Trophoblast cell (in vitro differentiated cells and primary cell): ENCODE data around the gene HLA-DMB.

Experiments used
- DNase-seq, 2 donors: peaks; one replicate each; pipeline ENCODE4 v3.0.0-alpha.2; 2016
- H2AFZ ChIP-seq: 2 replicates; pipeline ENCODE4 v1.6.1; 2013; ENCODE audit warnings: low read length, moderate library complexity, mild to moderate bottlenecking; ENCODE audit not compliant: insufficient read depth, poor library complexity
- H2AK5ac ChIP-seq: 2 replicates; pipeline ENCODE4 v1.6.1; 2013; ENCODE audit warnings: mild to moderate bottlenecking, low read length
- H2BK120ac ChIP-seq: 2 replicates; pipeline ENCODE4 v1.6.1; 2013; ENCODE audit warnings: low read length, mild to moderate bottlenecking, moderate library complexity; ENCODE audit not compliant: insufficient read depth, poor library complexity
- H2BK12ac ChIP-seq: 2 replicates; pipeline ENCODE4 v1.6.1; 2013; ENCODE audit warnings: mild to moderate bottlenecking, low read length, moderate library complexity
- H2BK5ac ChIP-seq: 2 replicates; pipeline ENCODE4 v1.6.1; 2013; ENCODE audit warnings: low read length, low read depth, moderate library complexity, mild to moderate bottlenecking; ENCODE audit not compliant: poor library complexity
- H3K14ac ChIP-seq: 2 replicates; pipeline ENCODE4 v1.6.1; 2013; ENCODE audit warnings: mild to moderate bottlenecking, low read length
- H3K18ac ChIP-seq: 2 replicates; pipeline ENCODE4 v1.6.1; 2013; ENCODE audit warnings: mild to moderate bottlenecking, low read length
- H3K23ac ChIP-seq: 2 replicates; pipeline ENCODE4 v1.6.1; 2013; ENCODE audit warnings: low read length
- H3K27ac ChIP-seq: 2 replicates; pipeline ENCODE4 v1.5.1; 2013; ENCODE audit warnings: low read depth, mild to moderate bottlenecking, inconsistent platforms, low read length, moderate library complexity
- H3K27me3 ChIP-seq: 2 replicates; pipeline ENCODE4 v1.6.1; 2013; ENCODE audit warnings: inconsistent platforms, mild to moderate bottlenecking, low read length, moderate library complexity; ENCODE audit not compliant: insufficient read depth
- H3K36me3 ChIP-seq, 2 experiments: 1 replicate in 1 of 2; 2 replicates in 1 of 2; pipeline ENCODE4 v1.6.1; 2013; ENCODE audit warnings: low read length in 2 of 2, mild to moderate bottlenecking in 2 of 2, moderate library complexity in 1 of 2; ENCODE audit not compliant: insufficient read depth in 2 of 2, control insufficient read depth in 1 of 2
- H3K4ac ChIP-seq: 2 replicates; pipeline ENCODE4 v1.6.1; 2013; ENCODE audit warnings: low read depth, mild to moderate bottlenecking, low read length, moderate library complexity
- H3K4me1 ChIP-seq, 2 experiments: 1 replicate in 1 of 2; 2 replicates in 1 of 2; pipeline ENCODE4 v1.6.1; 2013; ENCODE audit warnings: low read length in 2 of 2, mild to moderate bottlenecking in 2 of 2, moderate library complexity in 1 of 2; ENCODE audit not compliant: insufficient read depth in 2 of 2, control insufficient read depth in 1 of 2
- H3K4me2 ChIP-seq: 2 replicates; pipeline ENCODE4 v1.6.1; 2013; ENCODE audit warnings: inconsistent platforms, mild to moderate bottlenecking, low read length, moderate library complexity
- H3K4me3 ChIP-seq: 2 replicates; pipeline ENCODE4 v1.5.1; 2013; ENCODE audit warnings: mild to moderate bottlenecking, low read depth, low read length, inconsistent platforms
- H3K79me1 ChIP-seq: one replicate; pipeline ENCODE4 v1.6.1; 2013; ENCODE audit warnings: low read length
- H3K79me2 ChIP-seq: 2 replicates; pipeline ENCODE4 v1.6.1; 2013; ENCODE audit warnings: low read length, mild to moderate bottlenecking; ENCODE audit not compliant: control insufficient read depth, insufficient read depth, poor library complexity
- H3K9ac ChIP-seq: 2 replicates; pipeline ENCODE4 v1.6.1; 2013; ENCODE audit warnings: mild to moderate bottlenecking, low read length
- H3K9me3 ChIP-seq: 2 replicates; pipeline ENCODE4 v1.6.1; 2013; ENCODE audit warnings: low read depth, mild to moderate bottlenecking, control low read depth, inconsistent platforms, low read length; ENCODE audit not compliant: insufficient read depth
- H4K12ac ChIP-seq: 2 replicates; pipeline ENCODE4 v1.6.1; 2013; ENCODE audit warnings: low read depth, mild to moderate bottlenecking, low read length, moderate library complexity
- H4K8ac ChIP-seq: 2 replicates; pipeline ENCODE4 v1.6.1; 2013; ENCODE audit warnings: low read depth, mild to moderate bottlenecking, low read length, moderate library complexity
- H4K91ac ChIP-seq: one replicate; pipeline ENCODE4 v1.6.1; 2013; ENCODE audit warnings: low read depth, mild to moderate bottlenecking, low read length, moderate library complexity
- WGBS: extraction: QIAGEN DNeasy Blood & Tissue Kit; methylation state at CpG from one replicate; pipeline ENCODE4 v1.1.7; 2013; ENCODE audit warnings: missing lambda C conversion rate; ENCODE audit not compliant: insufficient read length, insufficient coverage; ENCODE audit errors: extremely low coverage; 5-methylcytosine and 5-hydroxymethylcytosine counted together

HLA-DMB gene

DNA sequence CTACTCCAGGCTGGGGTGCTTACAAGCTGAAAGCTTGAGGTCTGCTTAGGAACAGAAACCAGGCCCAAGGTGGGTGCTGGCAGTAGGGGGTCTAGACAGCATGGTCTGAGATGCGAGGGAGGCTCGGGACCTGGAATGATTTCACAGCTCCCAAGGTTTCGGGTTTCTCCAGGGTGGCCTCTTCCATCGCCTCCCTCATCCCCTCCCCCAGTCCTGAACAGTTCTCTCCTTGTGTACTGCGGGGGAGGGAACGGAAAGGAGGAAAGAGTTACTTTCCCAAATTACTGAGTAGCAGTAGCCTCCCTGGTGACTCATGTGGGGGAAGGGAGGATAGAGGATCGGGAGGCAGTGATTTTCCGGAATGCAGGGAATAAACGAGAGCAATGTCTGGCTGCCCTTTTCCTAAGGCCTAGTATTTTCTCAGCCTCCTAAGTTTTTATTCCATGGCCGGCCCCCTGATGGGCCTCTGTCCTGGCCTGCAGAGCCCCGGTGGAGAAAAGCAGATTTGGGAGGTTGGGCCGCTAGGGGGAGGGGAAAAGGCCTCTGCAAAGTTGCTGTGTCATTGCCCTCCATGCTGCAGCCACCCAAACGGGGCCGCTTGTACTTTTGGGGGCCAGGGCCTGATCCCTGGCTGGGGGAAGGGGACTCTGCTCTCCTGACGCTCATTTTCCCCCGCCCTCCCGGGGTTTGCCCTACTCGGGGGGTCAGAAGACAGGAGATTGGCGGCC, 29.0 kb upstream of the HLA-DMB start:
- peaks cover 0 to 11% of the 10 kb centered on the region in 2 experiments for H3K4me1 ChIP-seq
- H3K9ac ChIP-seq: peak overlapping the region; percentile 89
- H3K18ac ChIP-seq: peak overlapping the region; percentile 99
- H2BK5ac ChIP-seq: peak overlapping the region; percentile 99
- H2AFZ ChIP-seq: peak overlapping the region; percentile 92
- peaks cover 40% of the 10 kb centered on the region for H3K79me1 ChIP-seq
- peak overlapping the region; percentile 100 for H3K27ac ChIP-seq
- peak overlapping the region; percentile 100 for H2BK120ac ChIP-seq
- peak overlapping the region; percentile 61 for H3K4me2 ChIP-seq
- peak overlapping the region; percentile 75 for H3K4me3 ChIP-seq
- H4K8ac ChIP-seq: peak overlapping the region; percentile 99
- no CpG with 5 or more reads among the region's 19 CpGs for WGBS
- H3K23ac ChIP-seq: no peak overlapping the region
- peak overlapping the region; percentile 99 for H3K14ac ChIP-seq
- DNase-seq: peak; percentile 73 to 89
- no peaks in the 10 kb centered on the region for H3K27me3 ChIP-seq
- H4K12ac ChIP-seq: peak overlapping the region; percentile 97
- H2AK5ac ChIP-seq: peak overlapping the region; percentile 96
- peaks cover 2% of the 10 kb centered on the region for H3K9me3 ChIP-seq
- H3K79me2 ChIP-seq: peaks cover 52% of the 10 kb centered on the region
- peak overlapping the region; percentile 33 for H2BK12ac ChIP-seq
- H3K36me3 ChIP-seq: peaks cover 21 to 22% of the 10 kb centered on the region in 2 experiments
- H4K91ac ChIP-seq: peak overlapping the region; percentile 100
- H3K4ac ChIP-seq: peak overlapping the region; percentile 96

- Histone ChIP-seq H4K91ac (peak overlapping the region; percentile 100), H4K8ac (peak overlapping the region; percentile 99), H3K18ac (peak overlapping the region; percentile 99)
Measured at GRCh38 chr6:32968867-32969684, 28.2 kb upstream of the HLA-DMB start.

GRCh38 chr6:32968093-32968866, 27.5 kb upstream of the HLA-DMB start, which contains the start of gene BRD2:
Gene BRD2, plus strand, starts transcription at chr6:32968594. Its CDS starts 4,305 bp downstream, at chr6:32972899.
- Histone ChIP-seq H3K4me1 (peaks cover 0 to 5% of the 10 kb centered on the region in 2 experiments), H3K79me1 (peaks cover 40% of the 10 kb centered on the region), H4K8ac (peak within 1 kb of the TSS; percentile 99), H3K4me2 (peak within 1 kb of the TSS; percentile 61), H2AK5ac (peak within 1 kb of the TSS; percentile 96), H3K9ac (peak within 1 kb of the TSS; percentile 90), H3K27me3 (no peaks in the 10 kb centered on the region), H2BK120ac (peak within 1 kb of the TSS; percentile 100), H2BK12ac (peak within 1 kb of the TSS; percentile 24), H3K23ac (no peak within 1 kb of the TSS), H2AFZ (peak within 1 kb of the TSS; percentile 92), H3K4me3 (peak within 1 kb of the TSS; percentile 86), H3K18ac (peak within 1 kb of the TSS; percentile 99), H3K36me3 (peaks cover 12% of the 10 kb centered on the region in 2 experiments), H3K4ac (peak within 1 kb of the TSS; percentile 96), H3K79me2 (peaks cover 38% of the 10 kb centered on the region), H3K9me3 (peaks cover 2% of the 10 kb centered on the region), H2BK5ac (peak within 1 kb of the TSS; percentile 99), H4K91ac (peak within 1 kb of the TSS; percentile 100), H3K27ac (peak within 1 kb of the TSS; percentile 100), H4K12ac (peak within 1 kb of the TSS; percentile 97), H3K14ac (peak within 1 kb of the TSS; percentile 99)
- DNase-seq: peak; percentile 97 to 99
- no CpG with 5 or more reads among the region's 62 CpGs for WGBS

More at GRCh38 chr6:32968867-32969684, 28.2 kb upstream of the HLA-DMB start:
- Histone ChIP-seq H2BK12ac (peak overlapping the region; percentile 24), H4K12ac (peak overlapping the region; percentile 97), H3K4me1 (peaks cover 0 to 5% of the 10 kb centered on the region in 2 experiments), H3K79me1 (peaks cover 40% of the 10 kb centered on the region), H2BK120ac (peak overlapping the region; percentile 100), H3K4me2 (peak overlapping the region; percentile 61), H3K23ac (no peak overlapping the region), H3K27ac (peak overlapping the region; percentile 100), H2BK5ac (peak overlapping the region; percentile 99), H3K9ac (peak overlapping the region; percentile 89), H2AFZ (peak overlapping the region; percentile 92), H3K4me3 (peak overlapping the region; percentile 75), H3K14ac (peak overlapping the region; percentile 99), H2AK5ac (peak overlapping the region; percentile 96), H3K36me3 (peaks cover 14 to 15% of the 10 kb centered on the region in 2 experiments), H3K79me2 (peaks cover 44% of the 10 kb centered on the region), H3K9me3 (peaks cover 2% of the 10 kb centered on the region), H3K27me3 (no peaks in the 10 kb centered on the region), H3K4ac (peak overlapping the region; percentile 96)
- DNase-seq: peak; percentile 77 to 80
- no CpG with 5 or more reads among the region's 40 CpGs for WGBS
